ENCODE results near the gene CCDC187. TPM values are rescaled to one million over a fixed set of nuclear protein-coding genes. Genes with fewer than 3 reads are reported as not detected.
"Not testable (repeated sequence)": the region's sequence is repeated elsewhere in the genome, so short reads cannot be mapped to it uniquely, and the experiment has no call there.

Gene CCDC187
- total RNA-seq, 1 donor from 2014 or later: under 0.01 TPM

DNA sequence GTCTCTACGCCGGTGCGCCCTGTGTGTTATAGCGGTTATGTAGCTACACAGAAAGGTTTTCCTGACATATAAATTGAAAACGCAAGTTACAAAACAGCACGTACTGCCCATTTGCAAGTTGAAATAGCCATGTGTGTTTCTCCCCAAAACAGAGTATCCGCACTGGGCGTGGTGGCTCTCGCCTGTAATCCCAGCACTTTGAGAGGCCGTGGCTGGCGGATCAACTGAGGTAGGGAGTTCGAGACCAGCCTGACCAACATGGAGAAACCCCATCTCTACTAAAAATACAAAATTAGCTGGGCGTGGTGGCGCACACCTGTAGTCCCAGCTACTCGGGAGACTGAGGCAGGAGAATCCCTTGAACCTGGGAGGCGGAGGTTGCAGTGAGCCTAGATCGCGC lies 37.3 kb downstream of the CCDC187 start:
- not testable (repeated sequence) for DNase-seq

DNA sequence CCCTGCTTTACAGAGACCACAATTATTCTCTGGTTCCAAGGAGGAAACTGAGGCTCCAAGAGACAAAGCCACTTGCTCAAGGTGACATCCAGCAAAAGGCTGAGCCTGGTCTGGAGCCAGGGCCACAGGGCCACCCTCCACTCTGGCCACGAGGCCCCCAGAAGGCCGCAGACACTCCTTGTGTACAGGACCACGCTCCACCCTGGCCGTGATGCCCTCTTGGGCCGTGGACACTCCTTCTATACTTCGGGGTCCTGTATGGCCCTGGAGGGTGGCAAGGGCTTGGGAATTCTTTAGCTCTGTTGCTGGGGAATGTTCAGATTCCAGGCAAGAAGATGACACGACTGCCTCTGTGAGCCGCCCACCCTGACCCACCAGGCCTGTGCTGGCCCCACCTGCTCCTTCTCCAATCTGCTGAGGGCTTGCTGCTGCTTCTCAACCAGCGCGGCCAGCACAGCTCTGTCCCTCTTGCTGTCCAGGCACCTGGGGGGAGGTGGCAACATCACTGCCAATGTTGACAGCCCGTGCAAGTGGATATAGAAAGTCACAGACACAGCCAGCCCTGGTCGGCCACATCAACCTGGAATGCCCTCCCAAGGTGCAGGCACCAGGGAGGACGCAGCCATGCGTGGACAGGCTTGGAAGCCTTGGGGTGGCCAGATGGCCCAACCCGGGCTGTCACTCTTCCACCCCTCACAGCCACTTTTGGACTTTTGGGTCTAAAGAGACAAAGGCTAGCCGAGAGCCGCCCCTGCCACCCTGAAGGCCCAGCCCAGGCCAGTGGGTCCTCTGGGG lies 38.1 kb downstream of the CCDC187 start:
- DNase-seq: no peak

- no peak for DNase-seq
Measured at GRCh38 chr9:136264441-136265405, 39.2 kb downstream of the CCDC187 start.

- no peak for DNase-seq
Measured at GRCh38 chr9:136264031-136264430, 39.9 kb downstream of the CCDC187 start.

GRCh38 chr9:136262671-136263178 lies 41.2 kb downstream of the CCDC187 start:
- no peak for DNase-seq

- DNase-seq: no peak
Measured at GRCh38 chr9:136261686-136262430, 42.0 kb downstream of the CCDC187 start.

- DNase-seq: no peak
Measured at GRCh38 chr9:136260936-136261472, 42.9 kb downstream of the CCDC187 start.

GRCh38 chr9:136260521-136260920 lies 43.4 kb downstream of the CCDC187 start:
- DNase-seq: no peak

DNA sequence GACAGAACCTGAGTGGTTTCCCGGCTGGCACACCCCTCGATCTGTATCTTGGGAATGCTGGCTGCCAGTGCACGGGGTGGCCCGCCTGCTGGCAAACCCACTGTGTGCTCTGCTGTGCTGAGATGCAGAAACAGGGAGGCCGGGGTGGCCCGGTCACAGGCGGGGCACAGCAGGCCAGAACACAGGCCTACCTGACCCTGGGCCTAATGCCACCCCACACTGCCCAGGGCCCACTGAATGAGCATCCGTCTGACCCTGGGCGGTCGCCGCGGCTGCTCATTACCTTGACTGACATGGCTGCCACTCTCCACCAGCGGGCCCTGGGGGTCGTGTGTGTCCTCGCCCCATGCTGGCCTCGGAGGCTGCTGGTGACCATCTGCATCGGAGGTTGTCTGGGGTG lies 44.1 kb downstream of the CCDC187 start:
- no peak for DNase-seq

DNA sequence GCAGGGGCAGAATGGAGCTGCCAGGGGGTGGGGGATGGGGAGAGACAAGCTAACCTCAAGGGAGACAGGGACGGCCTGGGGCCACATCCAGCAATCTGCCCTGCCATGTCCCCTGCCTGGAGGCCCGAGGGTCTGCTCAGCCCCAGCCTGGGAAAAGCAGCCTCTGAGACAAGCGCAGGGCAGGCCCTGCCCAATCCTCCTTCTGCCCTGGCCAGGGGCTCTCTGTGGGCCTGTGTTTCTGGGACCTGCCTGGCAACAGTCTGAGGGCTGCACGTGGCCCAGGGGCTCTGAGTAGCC lies 44.4 kb downstream of the CCDC187 start:
- no peak for DNase-seq

DNA sequence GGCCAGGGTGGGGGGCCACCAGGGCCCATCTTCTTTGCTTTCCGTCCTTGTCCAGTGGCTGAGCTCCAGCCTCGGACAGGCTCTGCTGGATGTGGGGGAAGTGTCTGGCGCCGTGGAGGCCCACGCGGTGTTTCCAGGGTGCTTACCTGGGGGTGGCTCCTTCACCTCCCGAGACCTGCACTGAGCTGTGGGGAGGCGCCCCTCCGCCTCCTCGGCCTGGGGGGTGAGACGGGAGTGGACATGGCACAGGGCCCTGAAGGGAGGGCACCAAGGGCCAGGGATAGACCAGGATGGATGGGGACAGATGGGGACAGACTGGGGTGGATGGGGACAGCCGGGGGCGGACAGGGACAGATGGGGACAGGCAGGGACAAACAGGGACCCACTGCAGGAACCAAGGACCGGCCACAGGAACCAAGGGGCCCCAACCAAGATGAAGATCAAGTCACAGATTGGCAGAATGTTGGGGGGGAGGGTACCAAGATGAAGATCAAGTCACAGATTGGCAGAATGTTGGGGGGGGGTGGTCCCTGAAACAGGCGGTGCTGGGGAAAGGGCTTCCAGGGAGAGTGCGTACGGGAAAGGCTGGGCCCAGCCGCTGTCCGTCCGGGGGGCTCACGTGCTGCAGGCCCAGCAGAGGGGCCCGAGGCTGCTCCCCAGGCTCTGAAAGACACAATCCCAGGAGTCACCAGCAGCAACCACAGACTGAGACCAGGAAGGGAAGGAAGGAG lies 44.9 kb downstream of the CCDC187 start:
- DNase-seq: no peak

DNA sequence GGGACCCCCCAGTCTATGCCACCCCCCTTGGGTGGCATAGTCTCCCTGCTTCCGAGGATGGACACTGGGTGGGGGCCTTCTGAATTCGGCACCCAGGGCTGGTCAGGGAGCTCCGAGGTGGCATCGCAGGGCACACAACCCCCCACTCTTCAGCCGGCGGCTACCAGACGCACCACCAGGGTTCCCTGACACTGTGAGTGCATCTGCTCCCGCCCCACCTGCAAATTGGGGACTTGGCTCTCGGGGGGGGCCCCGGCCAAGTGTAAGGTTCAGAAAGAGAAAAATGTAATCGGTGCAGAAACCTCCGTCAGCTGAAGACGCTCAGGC lies 45.6 kb downstream of the CCDC187 start:
- DNase-seq: no peak

DNA sequence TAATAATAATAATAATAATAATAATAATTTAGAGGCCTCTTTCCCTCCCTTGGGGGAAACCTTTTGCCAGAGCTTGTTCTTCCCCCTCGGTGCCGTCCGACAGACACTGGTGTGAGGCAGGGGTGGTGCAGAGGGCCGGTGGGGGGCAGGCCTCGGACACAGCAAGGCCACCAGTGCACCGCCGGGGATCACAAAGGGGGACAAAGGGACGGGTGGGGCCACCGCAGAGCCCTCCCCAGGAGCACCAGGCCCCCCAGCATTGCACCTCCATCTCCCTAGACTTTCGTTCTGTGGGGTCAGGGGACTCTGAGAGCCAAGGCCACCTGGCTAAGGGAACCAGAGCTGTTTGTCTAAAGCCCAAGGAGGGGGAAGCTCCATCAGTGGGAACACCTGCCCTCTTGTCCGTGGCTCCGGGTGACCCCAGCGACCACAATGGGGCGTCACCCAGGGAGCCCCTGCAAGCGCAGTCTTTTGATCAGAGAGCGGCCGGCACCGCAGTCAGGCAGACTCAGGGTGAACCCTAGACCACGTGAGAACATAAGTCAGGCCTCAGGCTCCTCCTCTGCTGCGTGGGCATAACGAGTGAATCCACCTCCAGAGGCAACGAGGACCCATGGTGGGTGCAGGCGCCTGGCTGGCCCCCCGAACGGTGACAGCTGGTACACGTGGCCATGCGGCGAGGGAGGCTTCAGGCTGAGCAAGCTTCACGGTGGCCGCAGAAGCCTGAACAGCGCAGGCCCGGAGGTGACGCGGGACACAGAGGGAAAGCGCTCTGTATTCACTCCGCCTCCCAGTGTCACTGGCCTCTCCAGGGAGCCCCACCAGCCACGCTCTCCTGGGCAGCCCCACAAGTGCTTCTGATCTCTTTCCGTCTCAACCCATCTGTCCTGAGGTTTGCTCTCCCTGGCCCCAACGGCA lies 46.3 kb downstream of the CCDC187 start:
- no peak for DNase-seq

GRCh38 chr9:136255896-136256890 lies 47.7 kb downstream of the CCDC187 start:
- DNase-seq: no peak

DNA sequence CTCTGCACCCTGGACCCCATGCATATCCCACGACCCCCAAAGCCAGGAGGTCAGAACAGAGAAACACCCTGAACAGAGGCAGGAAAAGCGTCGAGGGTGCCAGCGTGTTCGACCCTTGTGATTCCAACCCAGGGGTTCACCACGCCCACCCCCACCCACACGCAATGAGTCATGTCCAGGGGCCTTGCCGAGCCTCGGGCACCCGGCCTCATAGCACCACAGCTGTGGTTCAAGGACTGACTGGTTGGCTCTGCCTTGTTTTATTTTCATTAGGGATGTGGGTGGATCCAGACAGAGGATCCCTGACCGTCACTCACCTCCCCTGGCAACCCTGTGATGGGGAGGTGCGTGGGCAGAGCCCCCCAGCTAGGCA lies 48.7 kb downstream of the CCDC187 start:
- no peak for DNase-seq

DNA sequence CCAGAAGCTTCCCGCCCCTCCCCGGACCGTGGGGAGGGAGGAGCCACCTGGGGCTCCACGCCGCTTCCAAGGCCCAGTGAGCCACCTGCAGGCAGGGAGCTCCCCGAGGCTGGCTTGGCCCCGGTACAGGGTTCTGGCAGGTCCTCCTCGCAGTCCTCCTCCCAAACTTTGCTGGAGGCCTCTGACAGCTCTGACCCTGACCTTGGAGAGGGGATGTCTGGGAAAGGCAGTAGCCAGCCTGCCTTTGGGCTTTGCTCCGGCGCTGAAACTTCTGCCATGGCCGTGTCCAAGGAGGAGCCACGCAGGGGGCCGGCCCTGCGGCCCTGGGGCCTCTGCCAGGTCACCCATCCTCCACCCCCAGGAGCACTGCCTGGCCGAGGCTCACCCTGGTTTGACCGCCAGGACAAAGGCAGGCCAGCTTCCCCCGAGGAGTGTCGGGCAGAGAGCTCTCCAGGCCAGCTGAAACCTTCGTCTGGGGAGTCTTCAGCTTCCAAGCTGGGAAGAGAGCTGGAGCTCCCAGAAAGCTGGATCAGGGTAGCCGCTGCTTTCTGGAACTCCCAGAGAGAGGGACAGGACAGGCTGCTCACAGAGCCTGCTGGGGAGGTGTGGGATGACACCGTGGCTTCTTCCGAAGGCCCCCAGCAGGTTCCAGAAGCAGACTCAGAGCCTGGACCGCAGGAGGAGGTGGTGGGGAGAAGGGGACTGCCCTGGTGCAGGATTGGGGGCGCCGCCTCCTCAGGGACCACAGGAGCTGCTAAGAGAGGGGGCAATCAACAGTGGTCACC lies 49.3 kb downstream of the CCDC187 start:
- DNase-seq: no peak

DNA sequence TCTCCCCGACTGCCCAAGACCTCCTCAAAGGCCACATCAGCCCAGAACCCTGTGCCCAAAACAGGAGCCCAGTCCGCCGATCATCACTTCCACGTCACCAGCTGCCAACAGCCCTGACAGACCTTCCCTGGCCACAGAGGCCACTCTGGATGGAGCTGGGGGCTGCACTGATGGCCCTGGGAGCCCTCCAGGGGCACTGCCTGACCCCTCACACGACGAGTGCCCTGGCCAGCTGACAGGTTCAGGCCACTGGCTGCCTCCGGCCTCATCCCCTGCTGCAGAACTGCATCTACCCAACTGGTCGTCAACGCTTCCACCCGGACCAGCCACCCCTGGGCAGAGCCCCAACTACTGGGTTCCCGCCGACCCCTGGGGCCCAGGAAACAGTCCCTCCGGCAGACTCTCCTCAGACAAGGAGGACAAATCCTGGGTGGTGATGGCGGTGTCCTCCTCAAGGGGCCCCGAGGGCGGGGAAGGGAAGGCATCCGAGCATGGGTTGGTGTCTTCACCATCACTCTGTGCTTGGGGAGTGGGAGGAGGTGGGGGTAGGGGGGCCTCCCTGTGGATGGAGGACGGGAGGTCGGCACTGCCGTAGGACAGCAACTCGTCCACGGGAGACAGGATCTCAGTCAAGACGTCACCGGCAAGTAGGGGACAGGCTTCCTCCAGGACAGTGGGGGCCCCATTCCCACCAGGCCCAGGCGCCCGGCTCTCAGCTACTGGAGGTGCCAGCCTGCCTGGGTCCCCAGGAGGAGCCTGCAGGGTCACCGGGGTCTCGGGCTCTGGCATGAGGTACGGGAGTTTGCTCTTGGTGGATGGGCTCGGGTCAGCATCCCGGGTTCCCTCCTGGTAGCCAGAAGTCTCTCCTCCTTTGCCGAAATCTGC lies 50.4 kb downstream of the CCDC187 start:
- no peak for DNase-seq

Measured in occipital lobe (tissue), 2 donors.